Uterus (tissue), 2 donors: ENCODE data around the gene LRRC4C.

Experiments used
- CTCF ChIP-seq, 4 experiments: fragments of 200-600 bp in 2 of 4; fragments of 450-650 bp in 2 of 4; sonication (generic) in 2 of 4; IDR thresholded peaks; one replicate each; pipeline ENCODE4 v1.5.1; 2016 to 2019; ENCODE audit warnings: antibody characterized with exemption in 4 of 4, mild to moderate bottlenecking in 2 of 4, moderate library complexity in 1 of 4
- POLR2A ChIP-seq, 2 donors: fragments of 450-650 bp; IDR thresholded peaks; one replicate each; pipeline ENCODE4 v1.6.1; 2016; ENCODE audit warnings: antibody characterized with exemption in 2 of 2, mild to moderate bottlenecking in 1 of 2, moderate library complexity in 1 of 2

- no peak for TF ChIP-seq CTCF (IDR thresholded peaks at IDR 0.05)
- TF ChIP-seq POLR2A (IDR thresholded peaks at IDR 0.05) = no peak
These were observed 53.6 kb downstream of the LRRC4C start for GRCh38 chr11:41405812-41406211.
